SK-N-MC (cell line): ENCODE data around the gene CD52.

Experiments
- FOXP2 ChIP-seq: optimal IDR thresholded peaks from 2 replicates; pipeline ENCODE3; 2011; ENCODE audit warnings: mild to moderate bottlenecking, moderate library complexity; ENCODE audit not compliant: insufficient read depth; ENCODE audit errors: extremely low read length, control extremely low read depth
- POLR2AphosphoS5 ChIP-seq: IDR thresholded peaks from 2 replicates; pipeline ENCODE4 v1.6.1; 2012; ENCODE audit warnings: mild to moderate bottlenecking, low read depth, low read length, borderline replicate concordance

DNA sequence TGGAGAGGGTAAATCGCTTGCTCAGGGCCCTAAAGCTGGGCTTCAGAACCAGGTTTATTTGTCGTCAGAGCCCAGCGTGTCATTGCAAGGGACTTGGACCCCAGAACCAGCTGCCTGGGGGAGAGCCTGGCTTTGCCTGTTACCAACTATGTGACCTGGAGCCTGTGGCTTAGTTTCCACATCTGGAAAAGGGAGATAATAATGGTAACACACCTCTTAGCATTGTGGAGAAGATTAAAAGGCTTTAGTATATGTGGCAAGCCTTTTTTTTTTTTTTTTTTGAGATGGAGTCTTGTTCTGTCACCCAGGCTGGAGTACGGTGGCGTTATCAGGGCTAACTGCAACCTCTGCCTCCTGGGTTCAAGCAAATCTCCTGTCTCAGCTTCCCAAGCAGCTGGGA, 12.5 kb downstream of the CD52 start:
- TF ChIP-seq POLR2AphosphoS5 = no peak
- no peak for TF ChIP-seq FOXP2
